OCI-LY7 (cell line): Measurements from ENCODE around the gene XRCC3. TPM values are rescaled to one million over a fixed set of nuclear protein-coding genes. Genes with fewer than 3 reads are reported as not detected.
A peak's percentile ranks its signal among the peaks of the same experiment; 100 is the strongest.

ENCODE experiments used
- BruUV-seq: library from RNA; stranded (reverse); fragments of 400-500 nt; replicated peaks from 2 replicates; lab custom pipeline; 2021; lab: Mats Ljungman, UMichigan
- CTCF ChIA-PET: fragments of 300-600 bp; sonication (Branson Sonifier 250); formaldehyde crosslinking; loops from one replicate; lab custom pipeline; 2022; ENCODE audit warnings: antibody characterized with exemption; ENCODE audit not compliant: unreplicated experiment; lab: Charles Lee
- POLR2A ChIA-PET: fragments of 300-600 bp; sonication (Branson Sonifier 250); formaldehyde crosslinking; loops from one replicate; lab custom pipeline; 2022; ENCODE audit warnings: antibody characterized with exemption; lab: Charles Lee
- DNase-seq: peaks from one replicate; pipeline ENCODE4 v3.0.0-alpha.2; 2015; ENCODE audit warnings: low spot score
- H2AFZ ChIP-seq: fragments of 200-600 bp; sonication (generic), shearing (Covaris generic); 2 replicates; pipeline ENCODE4 v1.6.1; 2014; ENCODE audit warnings: mild to moderate bottlenecking, antibody characterized with exemption, low read length, moderate library complexity
- H3K27ac ChIP-seq: fragments of 200-600 bp; sonication (generic); 2 replicates; pipeline ENCODE4 v1.5.1; 2014; ENCODE audit warnings: mixed run types, low read depth, mild to moderate bottlenecking, moderate library complexity, low read length, inconsistent platforms; ENCODE audit not compliant: poor library complexity, severe bottlenecking
- H3K36me3 ChIP-seq: fragments of 200-600 bp; sonication (generic); 2 replicates; pipeline ENCODE4 v1.6.1; 2014; ENCODE audit warnings: mild to moderate bottlenecking, antibody characterized with exemption, low read length, moderate library complexity, mixed read lengths; ENCODE audit not compliant: insufficient read depth
- H3K4me1 ChIP-seq: fragments of 200-600 bp; sonication (generic); 2 replicates; pipeline ENCODE4 v1.5.1; 2014; ENCODE audit warnings: mild to moderate bottlenecking, low read length; ENCODE audit not compliant: insufficient read depth, poor library complexity, severe bottlenecking
- H3K4me2 ChIP-seq: fragments of 200-600 bp; sonication (generic); 2 replicates; pipeline ENCODE4 v1.6.1; 2014; ENCODE audit warnings: mild to moderate bottlenecking, low read length
- H3K4me3 ChIP-seq: fragments of 200-600 bp; sonication (generic); 2 replicates; pipeline ENCODE4 v1.5.1; 2014; ENCODE audit warnings: mild to moderate bottlenecking, low read depth, low read length; ENCODE audit not compliant: poor library complexity, severe bottlenecking
- H3K79me2 ChIP-seq: fragments of 200-600 bp; sonication (generic); 2 replicates; pipeline ENCODE4 v1.6.1; 2016; ENCODE audit warnings: low read depth, mild to moderate bottlenecking, low read length, moderate library complexity, mixed read lengths; ENCODE audit not compliant: insufficient read depth
- H3K9me2 ChIP-seq: fragments of 200-600 bp; sonication (generic); 2 replicates; pipeline ENCODE4 v1.6.1; 2016; ENCODE audit warnings: mild to moderate bottlenecking, low read length, mixed read lengths; ENCODE audit not compliant: insufficient read depth
- H3K9me3 ChIP-seq: fragments of 200-600 bp; sonication (generic); 2 replicates; pipeline ENCODE4 v1.6.1; 2014; ENCODE audit warnings: mild to moderate bottlenecking, mixed run types, low read length, mixed read lengths
- H4K20me1 ChIP-seq: fragments of 200-600 bp; sonication (generic); 2 replicates; pipeline ENCODE4 v1.6.1; 2014; ENCODE audit warnings: mild to moderate bottlenecking, antibody characterized with exemption, low read length, moderate library complexity, mixed read lengths; ENCODE audit not compliant: insufficient read depth
- CTCF ChIP-seq: fragments of 200-600 bp; sonication (generic); conservative IDR thresholded peaks from 2 replicates; pipeline ENCODE4 v1.5.1; 2014; ENCODE audit warnings: mild to moderate bottlenecking, antibody characterized with exemption, low read length, moderate library complexity, mixed read lengths
- EZH2phosphoT487 ChIP-seq: fragments of 200-600 bp; sonication (generic); IDR thresholded peaks from 2 replicates; pipeline ENCODE4 v1.6.1; 2018; ENCODE audit warnings: low read depth, borderline replicate concordance, mild to moderate bottlenecking, mixed run types, antibody characterized with exemption, low read length, moderate library complexity, mixed read lengths
- intact Hi-C: fragments of 100-400 bp; cut with micrococcal nuclease; formaldehyde crosslinking; loops from one replicate; pipeline ENCODE4 v1.10.0; 2022; ENCODE audit not compliant: unreplicated experiment
- total RNA-seq, 2 experiments: library from RNA; depleted of rRNA in 1 of 2; stranded (reverse); fragments of >200 nt in 1 of 2; shearing (Covaris generic) in 1 of 2; gene quantifications; 2 replicates each; pipeline ENCODE4 v1.2.3, GENCODE V29; 2014 to 2022

XRCC3 gene
- total RNA-seq, 2 experiments from 2014 or later, result 83.3 to 130 TPM

- DNase-seq, result no peak
- intact Hi-C loops, result no loop called here
- Histone ChIP-seq H3K4me3 (peak overlapping the region; percentile 48), H3K27ac (peak overlapping the region; percentile 76), H3K9me2 (no peaks in the 10 kb centered on the region), H2AFZ (no peak overlapping the region), H3K9me3 (no peaks in the 10 kb centered on the region), H3K79me2 (no peaks in the 10 kb centered on the region; the same call in 1 of the 2 replicates), H3K36me3 (peaks cover 74% of the 10 kb centered on the region), H4K20me1 (no peaks in the 10 kb centered on the region), H3K4me1 (peaks cover 97% of the 10 kb centered on the region), H3K4me2 (peak overlapping the region; percentile 66)
- TF ChIP-seq CTCF, result no peak
- no peak for TF ChIP-seq EZH2phosphoT487
- ChIA-PET CTCF (no interaction called here), POLR2A (interaction anchor here (0.6 kb wide), 1 partner anchor 37 kb away, joined by 3 read pairs; no protein-coding TSS in a partner anchor)
- BruUV-seq, result no TSS peak
Measured at GRCh38 chr14:103695296-103696069, 19.8 kb downstream of the XRCC3 start.

- H3K4me2 ChIP-seq, result peak overlapping the region; percentile 19; the same call in 1 of the 2 replicates
- POLR2A ChIA-PET, result interaction anchor here (0.6 kb wide), 1 partner anchor 77 kb away, joined by 3 read pairs; no protein-coding TSS in a partner anchor
- TF ChIP-seq CTCF (peak; percentile 52), EZH2phosphoT487 (no peak)
- no peak for DNase-seq
- CTCF ChIA-PET, result no interaction called here
- no peaks in the 10 kb centered on the region for H3K9me3 ChIP-seq
- peaks cover 4% of the 10 kb centered on the region; the same call in 1 of the 2 replicates for H3K79me2 ChIP-seq
- H3K4me1 ChIP-seq, result peaks cover 97% of the 10 kb centered on the region
- no TSS peak for BruUV-seq
- peaks cover 65% of the 10 kb centered on the region for H3K36me3 ChIP-seq
- no peak overlapping the region for H2AFZ ChIP-seq
- no peak overlapping the region for H3K4me3 ChIP-seq
- intact Hi-C loops, result no loop called here
- H4K20me1 ChIP-seq, result no peaks in the 10 kb centered on the region
- H3K9me2 ChIP-seq, result no peaks in the 10 kb centered on the region
- H3K27ac ChIP-seq, result peak overlapping the region; percentile 8
Measured at GRCh38 chr14:103694572-103695026, 20.7 kb downstream of the XRCC3 start.

- no peak overlapping the region for H3K27ac ChIP-seq
- DNase-seq, result no peak
- POLR2A ChIA-PET, result no interaction called here
- peaks cover 63% of the 10 kb centered on the region for H3K36me3 ChIP-seq
- peaks cover 97% of the 10 kb centered on the region for H3K4me1 ChIP-seq
- peak overlapping the region; percentile 81 for H3K4me2 ChIP-seq
- BruUV-seq, result no TSS peak
- CTCF ChIA-PET, result no interaction called here
- no peaks in the 10 kb centered on the region for H4K20me1 ChIP-seq
- TF ChIP-seq CTCF, result no peak
- TF ChIP-seq EZH2phosphoT487, result no peak
- H3K4me3 ChIP-seq, result no peak overlapping the region
- H3K9me3 ChIP-seq, result no peaks in the 10 kb centered on the region
- intact Hi-C loops, result no loop called here
- H3K9me2 ChIP-seq, result no peaks in the 10 kb centered on the region
- H3K79me2 ChIP-seq, result peaks cover 4% of the 10 kb centered on the region; the same call in 1 of the 2 replicates
- no peak overlapping the region for H2AFZ ChIP-seq
Measured at GRCh38 chr14:103693515-103693914, 21.7 kb downstream of the XRCC3 start.
